NT2/D1 (cell line): ENCODE data around the gene GLMN.

Experiments
- SUZ12 ChIP-seq: IDR thresholded peaks from 2 replicates; pipeline ENCODE4 v1.6.1; 2011; ENCODE audit not compliant: insufficient read length, insufficient read depth; ENCODE audit errors: extremely low read depth
- YY1 ChIP-seq: IDR thresholded peaks from 2 replicates; pipeline ENCODE4 v1.6.1; 2011; ENCODE audit not compliant: insufficient read length, insufficient read depth
- ZNF274 ChIP-seq: IDR thresholded peaks from 2 replicates; pipeline ENCODE4 v1.6.1; 2011; ENCODE audit warnings: mild to moderate bottlenecking, low read depth, low read length

GRCh38 chr1:92333668-92334067 lies 34.9 kb upstream of the GLMN start:
- TF ChIP-seq YY1 (no peak), SUZ12 (no peak), ZNF274 (no peak)
